Upper lobe of right lung (tissue), 1 donor: ENCODE measurements around the gene MAGEA2B. TPM values are rescaled to one million over a fixed set of nuclear protein-coding genes. Genes with fewer than 3 reads are reported as not detected.
"Not testable (repeated sequence)": the region's sequence is repeated elsewhere in the genome, so short reads cannot be mapped to it uniquely, and the experiment has no call there.

ENCODE experiments used
- ATAC-seq: fragments of 200-7000 bp; cut with Tn5 transposase; one replicate; pipeline ENCODE4 v1.9.1; 2020; ENCODE audit warnings: mild to moderate bottlenecking, moderate library complexity
- DNase-seq: peaks from one replicate; pipeline ENCODE4 v3.0.0-alpha.2; 2020
- H3K27ac ChIP-seq: fragments of 200-600 bp; one replicate; pipeline ENCODE4 v1.8.0; 2022
- H3K27me3 ChIP-seq: fragments of 200-600 bp; one replicate; pipeline ENCODE4 v1.8.0; 2022; ENCODE audit warnings: mild to moderate bottlenecking
- H3K36me3 ChIP-seq: fragments of 200-600 bp; one replicate; pipeline ENCODE4 v1.8.0; 2022
- H3K4me1 ChIP-seq: fragments of 200-600 bp; one replicate; pipeline ENCODE4 v1.8.0; 2022
- H3K4me3 ChIP-seq: fragments of 200-600 bp; one replicate; pipeline ENCODE4 v1.8.0; 2022; ENCODE audit warnings: mild to moderate bottlenecking
- H3K9me3 ChIP-seq: fragments of 200-600 bp; one replicate; pipeline ENCODE4 v1.8.0; 2022
- intact Hi-C: fragments of 100-400 bp; cut with DNase I; formaldehyde crosslinking; loops from one replicate; pipeline ENCODE4 v1.11.0; 2022
- total RNA-seq: library from RNA; stranded (reverse); fragmentation: NEBNext Ultra II Directional; extraction: Animal tissue kit (Norgen Biotek cat#: 25700); gene quantifications from one replicate; pipeline ENCODE4 v1.2.1, GENCODE V29; 2021
- TF ChIP-seq, protein P1 (sequence below): fragments of 200-600 bp; IDR thresholded peaks from one replicate; pipeline ENCODE4 v1.8.0; 2022; ENCODE audit warnings: antibody characterized with exemption
- donor health status: DM: no; HTN: yes; CAD: no; lungs with severe emphysema.

Gene MAGEA2B
- total RNA-seq, 1 donor from 2014 or later: not detected

DNA sequence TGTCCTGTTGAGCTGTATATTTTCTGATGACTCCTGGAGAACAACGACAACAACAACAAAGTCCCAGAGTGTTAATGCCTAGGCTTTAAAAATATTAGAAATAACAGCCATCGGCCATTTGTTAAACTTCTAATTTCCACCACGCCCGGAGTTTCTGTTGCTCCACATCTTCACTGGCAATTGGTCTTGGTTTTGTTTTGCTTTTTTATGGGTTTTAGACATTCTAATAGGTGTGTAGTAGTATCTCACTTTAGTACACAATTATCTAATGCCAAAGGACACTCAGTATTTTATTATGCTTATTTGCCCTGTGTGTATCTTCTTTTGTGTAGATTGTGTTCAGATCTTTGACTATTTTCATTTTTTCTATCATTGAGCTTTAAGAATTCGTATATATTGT is 24.1 kb downstream of the MAGEA2B start:
- Histone ChIP-seq H3K27ac (no peak overlapping the region), H3K4me1 (no peaks in the 10 kb centered on the region), H3K4me3 (no peak overlapping the region), H3K9me3 (no peaks in the 10 kb centered on the region), H3K36me3 (no peaks in the 10 kb centered on the region), H3K27me3 (no peaks in the 10 kb centered on the region)
- DNase-seq: no peak
- ATAC-seq: no peak
- intact Hi-C loops: no loop called here
- TF ChIP-seq, protein P1, sequence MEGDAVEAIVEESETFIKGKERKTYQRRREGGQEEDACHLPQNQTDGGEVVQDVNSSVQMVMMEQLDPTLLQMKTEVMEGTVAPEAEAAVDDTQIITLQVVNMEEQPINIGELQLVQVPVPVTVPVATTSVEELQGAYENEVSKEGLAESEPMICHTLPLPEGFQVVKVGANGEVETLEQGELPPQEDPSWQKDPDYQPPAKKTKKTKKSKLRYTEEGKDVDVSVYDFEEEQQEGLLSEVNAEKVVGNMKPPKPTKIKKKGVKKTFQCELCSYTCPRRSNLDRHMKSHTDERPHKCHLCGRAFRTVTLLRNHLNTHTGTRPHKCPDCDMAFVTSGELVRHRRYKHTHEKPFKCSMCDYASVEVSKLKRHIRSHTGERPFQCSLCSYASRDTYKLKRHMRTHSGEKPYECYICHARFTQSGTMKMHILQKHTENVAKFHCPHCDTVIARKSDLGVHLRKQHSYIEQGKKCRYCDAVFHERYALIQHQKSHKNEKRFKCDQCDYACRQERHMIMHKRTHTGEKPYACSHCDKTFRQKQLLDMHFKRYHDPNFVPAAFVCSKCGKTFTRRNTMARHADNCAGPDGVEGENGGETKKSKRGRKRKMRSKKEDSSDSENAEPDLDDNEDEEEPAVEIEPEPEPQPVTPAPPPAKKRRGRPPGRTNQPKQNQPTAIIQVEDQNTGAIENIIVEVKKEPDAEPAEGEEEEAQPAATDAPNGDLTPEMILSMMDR: no peak

DNA sequence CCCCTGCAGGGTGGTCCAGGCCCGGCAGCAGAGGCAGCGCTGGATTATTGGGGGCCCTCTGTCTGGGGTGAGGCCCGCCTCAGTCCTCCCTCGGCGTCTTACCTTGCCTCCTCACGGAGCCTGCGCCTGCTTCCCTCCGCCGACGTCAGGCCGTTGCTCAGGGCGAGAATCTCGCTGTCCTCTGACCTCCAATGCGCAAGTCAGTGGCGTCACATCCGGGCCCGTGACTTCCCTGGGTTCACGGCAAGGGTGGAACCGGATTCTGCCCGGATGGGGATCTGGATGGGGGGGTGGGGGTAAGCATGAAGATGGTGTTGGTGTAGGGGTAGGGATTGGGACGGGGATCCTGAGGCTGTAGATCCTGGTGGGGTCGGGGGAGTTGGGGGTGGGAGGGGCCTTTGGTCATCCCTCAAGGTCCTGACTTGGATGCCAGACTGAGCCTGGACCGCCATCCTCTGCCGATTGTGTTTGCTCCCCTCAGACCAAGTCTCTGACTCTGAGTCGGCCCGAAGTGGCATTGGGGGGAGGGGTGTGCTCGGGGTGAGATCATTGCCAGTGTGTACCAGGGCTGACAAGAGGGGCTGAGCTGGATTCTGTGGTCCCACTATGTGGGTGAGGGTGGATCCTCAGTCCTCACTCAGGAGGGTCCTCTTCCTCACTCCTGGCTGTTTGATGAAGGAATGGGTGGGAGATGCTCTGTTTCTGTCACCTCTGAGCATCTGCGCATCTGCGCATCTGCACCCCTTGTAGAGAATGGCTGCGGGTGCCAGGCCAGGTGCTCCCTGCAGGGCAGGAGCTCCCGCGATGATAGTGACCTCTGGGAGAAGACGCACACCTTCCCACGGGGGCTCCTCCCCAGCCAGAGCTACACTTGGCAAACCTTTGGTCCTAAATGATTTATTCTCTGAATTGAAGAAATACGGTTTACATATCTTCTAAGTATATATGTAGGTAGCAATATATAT is 39.5 kb downstream of the MAGEA2B start, which contains the start of gene MAGEA2:
Gene MAGEA2, minus strand, starts transcription at position 157 of the 965 bp plus-strand sequence. CDS start 2,479 bp downstream, outside the sequence.
- H3K27ac ChIP-seq, H3K27me3 ChIP-seq, DNase-seq, ATAC-seq, intact Hi-C loops, H3K4me1 ChIP-seq, H3K4me3 ChIP-seq, H3K36me3 ChIP-seq, H3K9me3 ChIP-seq: not testable (repeated sequence)

DNA sequence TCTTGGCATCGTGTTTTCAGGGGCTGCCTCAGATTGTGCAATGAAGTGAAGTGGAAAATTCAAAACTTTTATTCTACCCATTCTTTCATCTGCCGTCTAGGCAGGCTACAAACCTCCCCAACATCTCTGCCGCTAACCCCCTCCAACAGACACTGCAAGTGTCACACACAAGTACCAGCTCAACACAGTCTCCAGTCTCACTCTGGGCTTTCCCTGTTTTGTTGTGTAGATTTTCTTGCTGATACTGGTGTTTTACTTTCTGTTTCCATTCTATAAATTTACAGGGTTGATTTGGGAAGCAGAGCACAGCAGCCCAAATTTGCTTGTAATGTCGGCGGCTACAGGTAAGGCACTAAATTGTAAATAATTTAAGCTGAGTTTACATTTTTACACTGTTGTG is 40.4 kb downstream of the MAGEA2B start:
- intact Hi-C loops, ATAC-seq, H3K27me3 ChIP-seq: not testable (repeated sequence)

DNA sequence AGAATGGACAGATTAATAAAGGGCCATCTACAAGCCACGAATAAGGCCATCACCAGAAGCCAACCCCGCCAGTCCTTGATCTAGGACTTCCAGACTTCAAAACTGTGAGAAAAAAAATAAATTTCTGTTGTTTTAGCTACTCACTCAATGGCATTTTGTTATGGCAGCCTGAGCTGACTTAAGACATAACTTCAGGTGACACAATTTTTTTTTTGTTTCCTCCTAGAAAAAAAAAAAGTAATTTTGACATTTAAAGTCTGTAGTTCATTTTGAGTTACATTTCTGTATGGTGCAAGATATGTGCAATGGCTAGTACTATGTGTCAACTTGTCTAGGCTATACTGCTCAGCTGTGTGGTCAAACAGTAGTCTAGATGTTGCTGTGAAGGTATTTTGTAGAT is 44.5 kb downstream of the MAGEA2B start, which contains the start of gene CSAG3:
Gene CSAG3, plus strand, starts transcription at position 301 of the 400 bp plus-strand sequence.
- ATAC-seq, H3K4me3 ChIP-seq, H3K9me3 ChIP-seq, H3K27me3 ChIP-seq, H3K36me3 ChIP-seq, H3K4me1 ChIP-seq, H3K27ac ChIP-seq, DNase-seq, intact Hi-C loops: not testable (repeated sequence)

More for the DNA sequence above, 40.4 kb downstream of the MAGEA2B start:
- not testable (repeated sequence) for H3K36me3 ChIP-seq, H3K4me3 ChIP-seq, H3K4me1 ChIP-seq, H3K27ac ChIP-seq, DNase-seq, H3K9me3 ChIP-seq

DNA sequence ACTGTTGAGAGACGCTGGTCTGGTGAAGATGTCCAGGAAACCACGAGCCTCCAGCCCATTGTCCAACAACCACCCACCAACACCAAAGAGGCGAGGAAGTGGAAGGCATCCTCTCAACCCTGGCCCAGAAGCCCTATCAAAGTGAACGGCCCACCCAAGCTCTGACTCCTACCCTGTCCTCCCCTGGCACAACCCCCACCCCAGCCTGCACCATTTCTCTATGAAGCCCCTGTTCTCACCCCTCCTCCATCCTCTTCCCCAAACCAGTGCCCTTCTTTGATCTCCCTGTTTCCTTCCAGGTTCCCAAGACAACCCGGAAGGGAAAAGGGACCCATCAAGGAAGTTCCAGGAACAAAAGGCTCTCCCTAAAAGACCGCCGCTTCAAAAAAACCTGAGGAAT is 45.1 kb downstream of the MAGEA2B start:
- H3K27me3 ChIP-seq, H3K27ac ChIP-seq, H3K4me3 ChIP-seq, H3K4me1 ChIP-seq, DNase-seq, H3K9me3 ChIP-seq, H3K36me3 ChIP-seq, ATAC-seq, intact Hi-C loops: not testable (repeated sequence)

DNA sequence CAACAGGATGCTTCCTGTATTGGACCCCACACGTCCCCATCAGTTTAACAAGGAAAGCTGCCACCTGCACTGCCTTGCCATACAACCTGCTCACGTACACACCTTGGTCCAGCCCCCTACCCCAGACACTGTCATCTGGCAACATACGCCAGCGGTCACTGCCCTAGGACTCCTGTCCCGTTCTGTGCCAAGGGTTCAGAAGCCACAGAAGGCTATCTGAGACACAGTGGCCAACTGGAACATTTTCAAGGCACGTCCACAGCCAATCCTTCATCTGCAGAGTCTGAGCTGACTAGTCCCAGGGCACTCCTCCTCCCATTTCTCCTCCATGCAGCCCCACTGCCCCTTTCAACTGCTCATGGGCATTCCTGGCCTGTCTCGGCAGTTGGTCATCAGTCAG is 47.2 kb downstream of the MAGEA2B start:
- H3K4me3 ChIP-seq, DNase-seq, H3K4me1 ChIP-seq, ATAC-seq, H3K9me3 ChIP-seq, intact Hi-C loops, H3K27ac ChIP-seq, H3K27me3 ChIP-seq, H3K36me3 ChIP-seq: not testable (repeated sequence)

DNA sequence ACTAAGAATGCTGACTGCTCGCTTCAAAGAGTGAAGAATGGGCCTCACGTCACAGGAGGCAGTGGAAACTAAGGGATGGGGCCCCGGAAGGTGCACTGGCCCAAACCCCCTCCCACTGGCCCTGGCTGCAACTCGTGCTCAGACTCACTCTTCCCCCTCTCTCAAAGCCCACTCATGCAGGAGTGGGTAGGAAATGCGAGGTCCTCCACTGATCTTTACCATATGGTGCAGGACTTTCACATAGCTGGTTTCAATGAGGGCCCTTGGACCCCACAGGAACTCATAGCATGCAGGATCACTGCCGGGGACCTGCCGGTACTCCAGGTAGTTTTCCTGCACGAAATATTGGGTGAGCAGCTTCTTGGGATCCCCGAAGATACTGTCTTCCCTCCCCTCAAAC is 52.1 kb downstream of the MAGEA2B start:
- H3K4me3 ChIP-seq, H3K27me3 ChIP-seq, H3K4me1 ChIP-seq, H3K36me3 ChIP-seq, H3K9me3 ChIP-seq, intact Hi-C loops, ATAC-seq, H3K27ac ChIP-seq, DNase-seq: not testable (repeated sequence)

Other genes starting within 250 kb of the MAGEA2B start
- not detected for gene GABRQ, start 76.7 kb upstream of the MAGEA2B start, total RNA-seq
- not detected for gene MAGEA3, start 15.8 kb upstream of the MAGEA2B start, total RNA-seq
- gene CSAG2, start 5.4 kb upstream of the MAGEA2B start, total RNA-seq: not detected
- gene CSAG1, start 19.1 kb downstream of the MAGEA2B start, total RNA-seq: not detected
- gene MAGEA12, start 19.1 kb downstream of the MAGEA2B start, total RNA-seq: not detected
- gene MAGEA2, start 39.2 kb downstream of the MAGEA2B start, total RNA-seq: not detected
- not detected for gene CSAG3, start 44.6 kb downstream of the MAGEA2B start, total RNA-seq
- not detected for gene MAGEA6, start 55.1 kb downstream of the MAGEA2B start, total RNA-seq
- 20.9 TPM for gene CETN2, start 116.1 kb downstream of the MAGEA2B start, total RNA-seq
- 27.0 TPM for gene NSDHL, start 116.4 kb downstream of the MAGEA2B start, total RNA-seq
- gene ZNF185, start 183.4 kb downstream of the MAGEA2B start, total RNA-seq: 16.3 TPM